Neural cell (in vitro differentiated cells): ENCODE measurements around the gene COL17A1.

Experiments used
- CTCF ChIP-seq: fragments of 450-650 bp; IDR thresholded peaks from 2 replicates; pipeline ENCODE4 v1.5.1; 2014; ENCODE audit warnings: antibody characterized with exemption, mild to moderate bottlenecking, moderate library complexity; ENCODE audit not compliant: poor library complexity, severe bottlenecking
- EP300 ChIP-seq: fragments of 450-650 bp; conservative IDR thresholded peaks from 2 replicates; pipeline ENCODE4 v1.6.1; 2014; ENCODE audit warnings: antibody characterized with exemption, mild to moderate bottlenecking, moderate library complexity; ENCODE audit not compliant: poor library complexity, severe bottlenecking
- EZH2 ChIP-seq: fragments of 200-600, 300-800 bp; shearing (Covaris generic), sonication (generic); IDR thresholded peaks from 2 replicates; pipeline ENCODE4 v1.6.1; 2014; ENCODE audit warnings: antibody characterized with exemption, low read length, borderline replicate concordance, mild to moderate bottlenecking; ENCODE audit not compliant: insufficient read depth, poor library complexity, severe bottlenecking
- SMC3 ChIP-seq: fragments of 450-650 bp; conservative IDR thresholded peaks from 2 replicates; pipeline ENCODE4 v1.6.1; 2014; ENCODE audit warnings: antibody characterized with exemption, mild to moderate bottlenecking, moderate library complexity; ENCODE audit not compliant: poor library complexity

GRCh38 chr10:104043185-104043830 lies 42.4 kb downstream of the COL17A1 start:
- no peak for TF ChIP-seq CTCF
- TF ChIP-seq SMC3: no peak
- TF ChIP-seq EP300: no peak
- no peak for TF ChIP-seq EZH2
